AG04449 (cell line): ENCODE data around the gene SUPT3H.
"Not testable (repeated sequence)": the region's sequence is repeated elsewhere in the genome, so short reads cannot be mapped to it uniquely, and the experiment has no call there.

Source experiments
- CTCF ChIA-PET: fragments of 350-600 bp; formaldehyde crosslinking; extraction: SDS; loops from one replicate; lab custom pipeline; 2021; ENCODE audit warnings: antibody characterized with exemption; lab: Yijun Ruan, JAX
- POLR2A ChIA-PET: fragments of 400-600, 350-600 bp; formaldehyde crosslinking; extraction: SDS; loops from one replicate; lab custom pipeline; 2020; ENCODE audit warnings: antibody characterized with exemption, inconsistent platforms; lab: Yijun Ruan, JAX
- DNase-seq: peaks from one replicate; pipeline ENCODE4 v3.0.0-alpha.2; 2010; ENCODE audit warnings: low read depth, low spot score
- H3K4me3 ChIP-seq: 2 replicates; pipeline ENCODE4 v1.5.1; 2011; ENCODE audit warnings: low read depth, mild to moderate bottlenecking, control low read depth, low read length
- CTCF ChIP-seq: IDR thresholded peaks from one replicate; pipeline ENCODE4 v1.5.1; 2011; ENCODE audit warnings: mild to moderate bottlenecking, moderate library complexity, low read length, control low read depth, inconsistent platforms; ENCODE audit not compliant: insufficient read depth; ENCODE audit errors: missing control alignments

The SUPT3H gene

GRCh38 chr6:45049188-45049843, 328.4 kb downstream of the SUPT3H start:
- TF ChIP-seq CTCF = no peak
- ChIA-PET CTCF (interaction anchor here (0.6 to 1.0 kb wide), 2 partner anchors 37 to 394 kb away, joined by 3 read pairs; no protein-coding TSS in a partner anchor), POLR2A (no interaction called here)
- no peak overlapping the region for H3K4me3 ChIP-seq
- no peak for DNase-seq

DNA sequence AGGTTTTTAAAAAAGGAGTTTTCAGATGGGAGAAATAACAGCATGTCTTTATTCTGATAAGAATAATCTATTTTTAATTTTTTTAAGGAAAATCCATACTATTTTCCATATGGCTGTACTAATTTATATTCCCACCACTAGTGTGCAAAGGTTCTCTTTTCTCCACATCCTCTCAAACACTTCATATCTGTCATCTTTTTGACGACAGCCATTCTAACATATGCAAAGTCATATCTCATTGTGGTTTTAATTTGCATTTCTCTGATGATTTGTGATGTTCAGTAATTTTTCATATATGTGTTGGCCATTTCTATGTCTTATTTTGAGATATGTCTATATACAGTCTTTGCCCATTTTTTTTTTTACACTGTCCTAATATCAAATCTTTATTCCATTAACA, 330.2 kb downstream of the SUPT3H start:
- CTCF ChIA-PET = no interaction called here

GRCh38 chr6:45045253-45045601, 332.5 kb downstream of the SUPT3H start:
- CTCF ChIA-PET = interaction anchor here (0.8 kb wide), 1 partner anchor 75 kb away, joined by 4 read pairs; no protein-coding TSS in a partner anchor

More for the DNA sequence above, 330.2 kb downstream of the SUPT3H start:
- DNase-seq = no peak
- POLR2A ChIA-PET = no interaction called here
- H3K4me3 ChIP-seq = no peak overlapping the region
- no peak for TF ChIP-seq CTCF

DNA sequence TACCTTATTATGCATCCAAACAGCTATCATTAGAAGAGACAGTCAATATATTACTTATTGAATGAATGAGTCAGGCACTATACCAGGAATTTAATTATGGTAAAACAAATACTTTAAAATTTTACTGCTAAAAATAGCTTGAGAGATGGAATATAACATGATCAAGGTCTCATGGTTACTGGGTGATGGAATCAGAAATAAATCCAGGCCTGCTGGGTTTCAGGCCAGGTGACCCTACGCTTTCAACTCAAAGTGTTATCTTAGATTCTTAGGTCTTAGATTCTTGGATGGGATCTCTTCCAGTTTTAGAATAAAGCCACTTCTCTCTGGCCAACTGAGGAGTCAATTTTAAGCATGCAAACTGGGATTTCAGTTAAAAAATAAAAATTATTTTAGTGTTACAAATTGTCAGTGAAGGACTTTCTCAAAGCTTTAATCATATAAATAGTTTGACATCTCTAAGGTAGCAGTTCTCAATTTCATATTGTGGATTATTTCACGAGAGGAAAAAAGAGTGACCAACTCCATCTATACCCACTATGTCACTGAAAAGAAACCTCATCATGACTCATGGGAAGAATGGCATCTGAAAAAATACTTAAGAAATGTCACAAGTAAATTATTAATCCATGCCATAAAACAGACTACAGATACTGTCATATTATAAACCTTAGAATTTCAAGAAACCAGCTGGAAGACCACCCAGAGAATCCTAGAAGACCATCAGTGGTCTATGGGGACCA, 333.1 kb downstream of the SUPT3H start:
- DNase-seq = no peak
- ChIA-PET CTCF (no interaction called here), POLR2A (no interaction called here)
- no peak overlapping the region for H3K4me3 ChIP-seq
- TF ChIP-seq CTCF = no peak

More at GRCh38 chr6:45045253-45045601, 332.5 kb downstream of the SUPT3H start:
- no peak for DNase-seq
- no peak overlapping the region for H3K4me3 ChIP-seq
- POLR2A ChIA-PET = no interaction called here
- TF ChIP-seq CTCF = no peak

- no peak for TF ChIP-seq CTCF
- no peak for DNase-seq
These were observed 333.6 kb downstream of the SUPT3H start for GRCh38 chr6:45044086-45044485.

GRCh38 chr6:45042673-45043072, 335.1 kb downstream of the SUPT3H start:
- CTCF ChIA-PET, POLR2A ChIA-PET, H3K4me3 ChIP-seq, DNase-seq: not testable (repeated sequence)

More at GRCh38 chr6:45044086-45044485, 333.6 kb downstream of the SUPT3H start:
- no peak overlapping the region for H3K4me3 ChIP-seq
- POLR2A ChIA-PET = no interaction called here
- CTCF ChIA-PET = no interaction called here
